ENCODE measurements around the gene LMF1.
A peak's percentile ranks its signal among the peaks of the same experiment; 100 is the strongest.

Gene LMF1

DNA sequence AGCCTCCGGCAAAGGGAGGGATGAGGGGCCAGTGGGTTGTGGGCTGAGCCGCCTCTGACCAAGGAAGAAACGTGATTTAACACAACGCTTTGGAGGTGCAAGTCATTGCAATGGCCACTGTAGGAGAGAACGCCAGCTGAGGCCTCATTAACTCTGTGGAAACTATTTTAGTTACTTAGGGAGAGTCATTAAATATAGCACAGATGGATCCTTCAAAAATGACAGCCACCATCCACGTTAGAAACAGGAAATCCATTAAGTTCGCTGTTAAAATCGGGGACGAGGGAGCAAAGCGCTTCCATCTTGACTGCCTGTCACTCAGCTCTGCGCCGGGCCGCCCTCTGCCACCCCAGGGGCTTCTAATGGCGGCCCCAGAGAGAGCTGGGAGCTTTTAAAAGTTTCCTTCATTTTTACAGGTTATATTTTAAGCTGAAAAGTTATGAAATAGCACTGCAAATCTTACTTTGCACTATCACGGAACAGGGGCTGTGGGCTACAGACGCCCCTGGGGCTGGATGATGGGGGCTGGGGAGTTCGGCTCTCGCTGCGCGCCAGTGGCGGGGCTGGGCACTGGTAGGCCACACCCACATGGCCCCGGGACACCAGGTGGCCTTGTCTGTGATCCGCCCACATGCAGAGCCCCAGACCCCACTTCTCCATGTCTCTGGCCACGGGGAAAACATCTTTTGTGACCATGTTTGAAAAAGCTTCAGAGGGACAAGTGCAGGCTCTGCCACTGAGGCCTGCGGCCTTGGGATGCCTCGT is 54.6 kb downstream of the LMF1 start:
- DNase-seq = no peak

DNA sequence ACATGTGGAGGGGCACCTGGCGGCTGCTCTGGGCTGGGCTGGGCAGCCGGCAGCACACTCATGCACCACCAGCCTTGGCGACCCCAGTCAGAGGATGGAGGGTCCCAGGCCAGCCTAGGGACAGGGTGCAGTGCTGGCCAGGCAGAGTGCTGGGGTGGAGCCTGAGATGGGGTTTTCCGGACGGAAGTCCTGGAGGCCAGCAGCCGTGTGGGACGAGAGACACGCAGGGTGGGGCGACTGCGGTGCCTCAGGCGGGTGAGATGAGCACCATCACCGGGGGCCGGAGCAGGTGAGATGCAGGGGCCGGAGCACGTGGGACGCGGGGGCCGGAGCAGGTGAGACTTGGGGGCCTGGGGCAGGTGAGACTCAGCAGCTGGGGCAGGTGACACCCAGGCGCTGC is 55.2 kb downstream of the LMF1 start:
- no peak for DNase-seq

DNA sequence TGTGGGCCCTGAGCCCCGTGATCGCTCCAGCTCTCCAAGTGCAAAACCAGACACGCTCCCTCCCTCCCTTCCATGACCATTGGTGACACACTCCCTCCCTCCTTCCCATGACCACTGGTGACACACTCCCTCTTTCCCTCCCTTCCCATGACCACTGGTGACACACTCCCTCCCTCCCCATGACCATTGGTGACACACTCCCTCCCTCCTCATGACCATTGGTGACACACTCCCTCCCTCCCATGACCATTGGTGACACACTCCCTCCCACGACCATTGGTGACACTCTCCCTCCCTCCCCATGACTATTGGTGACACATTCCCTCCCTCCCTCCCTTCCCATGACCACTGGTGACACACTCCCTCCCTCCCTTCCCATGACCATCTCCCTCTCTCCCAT is 56.3 kb downstream of the LMF1 start:
- peak in 3 of 51 donors; percentile 24 to 58 (median 46) for DNase-seq

DNA sequence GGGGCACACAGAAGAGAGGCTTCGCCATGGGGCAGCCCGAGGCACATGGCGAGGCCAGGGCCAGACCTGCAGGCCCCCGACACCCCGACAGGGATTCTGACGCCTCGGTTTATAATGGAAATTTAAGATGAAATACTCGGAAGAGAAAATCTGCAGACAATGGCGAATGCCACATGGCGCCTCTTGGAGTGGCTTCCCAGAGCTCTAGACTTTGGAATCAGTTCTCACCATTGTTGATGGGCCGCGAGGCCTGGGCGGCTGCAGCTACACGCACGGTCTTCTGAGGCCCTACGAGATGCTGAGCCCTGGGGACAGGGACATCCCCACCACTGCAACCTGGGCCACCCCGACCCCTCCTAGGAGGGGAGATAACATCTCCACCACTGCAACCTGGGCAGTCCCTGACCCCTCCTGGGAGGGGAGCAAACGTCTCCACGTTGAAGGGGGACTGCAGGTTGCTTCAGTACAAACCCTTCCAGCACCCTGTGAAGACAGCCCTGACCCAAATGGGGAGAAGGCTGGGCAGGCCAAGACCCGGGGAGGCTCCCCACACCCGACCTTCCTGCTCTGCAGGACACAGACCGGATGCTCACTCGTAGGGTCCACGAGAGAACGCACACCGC is 56.9 kb downstream of the LMF1 start:
- no peak for DNase-seq

DNA sequence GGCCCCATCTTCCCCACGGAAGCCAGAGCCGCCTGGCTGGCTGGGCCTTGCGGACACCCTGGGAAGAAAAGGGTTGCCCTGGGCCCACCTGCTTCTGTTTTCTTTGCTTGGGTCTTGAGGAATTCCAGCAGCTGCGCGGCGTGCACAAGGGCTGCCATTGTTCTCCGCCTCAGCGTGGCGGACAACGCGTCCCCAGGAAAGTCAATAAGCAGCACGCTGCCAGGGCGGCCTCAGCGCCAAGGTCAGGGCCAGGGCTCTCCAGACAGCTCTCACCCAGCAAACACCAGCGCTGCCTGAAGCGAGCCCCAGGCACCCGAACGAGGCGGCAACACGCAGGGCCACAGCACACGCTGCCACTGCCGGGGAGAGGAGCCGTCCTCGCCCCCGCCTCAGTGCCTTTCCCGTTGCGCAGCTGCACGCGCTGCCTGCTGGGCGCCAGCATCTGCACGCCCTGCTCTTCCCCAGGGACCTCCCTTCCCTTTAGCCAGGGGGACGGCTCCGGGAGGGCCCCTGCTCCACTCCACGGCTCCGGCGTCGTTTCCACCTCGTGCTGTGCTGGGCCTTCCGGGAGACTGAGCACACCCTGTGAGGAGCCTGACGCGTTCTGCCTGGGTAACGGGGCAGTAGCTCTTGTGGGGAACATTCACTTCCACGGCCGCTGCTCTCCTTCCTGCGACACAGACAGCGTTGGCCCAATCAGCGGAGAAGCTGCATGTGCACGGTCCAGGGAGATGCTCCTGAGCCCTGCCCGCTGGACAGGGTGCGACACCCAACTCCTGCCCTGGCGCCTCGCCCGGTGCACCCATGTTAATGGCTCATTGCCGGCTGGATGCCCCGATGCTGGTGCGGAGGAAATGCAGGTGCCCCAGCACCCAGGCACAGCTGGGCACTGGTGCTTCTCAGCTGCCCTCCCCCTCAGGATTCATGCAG is 57.8 kb downstream of the LMF1 start:
- peak in 50 of 51 donors; percentile 24 to 95 (median 76) for DNase-seq

DNA sequence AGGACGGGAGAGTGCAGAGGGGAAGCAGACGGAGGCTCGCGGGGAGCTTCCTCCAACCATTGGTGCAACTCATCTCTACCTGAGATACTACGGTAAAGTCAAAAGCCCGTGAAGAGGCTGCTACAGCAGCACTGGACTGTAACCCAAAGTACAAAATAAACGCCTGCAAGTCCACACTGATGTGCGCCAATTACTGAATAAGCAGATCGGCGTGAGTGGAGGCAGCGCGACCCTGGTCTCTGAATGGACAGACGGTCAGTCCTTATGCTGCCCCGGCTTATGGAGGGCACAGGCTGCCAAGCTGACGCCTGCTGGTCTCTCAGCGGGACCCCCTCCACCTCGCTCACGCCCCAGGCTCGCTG is 58.5 kb downstream of the LMF1 start:
- peak in 2 of 51 donors; percentile 73 to 93 for DNase-seq

DNA sequence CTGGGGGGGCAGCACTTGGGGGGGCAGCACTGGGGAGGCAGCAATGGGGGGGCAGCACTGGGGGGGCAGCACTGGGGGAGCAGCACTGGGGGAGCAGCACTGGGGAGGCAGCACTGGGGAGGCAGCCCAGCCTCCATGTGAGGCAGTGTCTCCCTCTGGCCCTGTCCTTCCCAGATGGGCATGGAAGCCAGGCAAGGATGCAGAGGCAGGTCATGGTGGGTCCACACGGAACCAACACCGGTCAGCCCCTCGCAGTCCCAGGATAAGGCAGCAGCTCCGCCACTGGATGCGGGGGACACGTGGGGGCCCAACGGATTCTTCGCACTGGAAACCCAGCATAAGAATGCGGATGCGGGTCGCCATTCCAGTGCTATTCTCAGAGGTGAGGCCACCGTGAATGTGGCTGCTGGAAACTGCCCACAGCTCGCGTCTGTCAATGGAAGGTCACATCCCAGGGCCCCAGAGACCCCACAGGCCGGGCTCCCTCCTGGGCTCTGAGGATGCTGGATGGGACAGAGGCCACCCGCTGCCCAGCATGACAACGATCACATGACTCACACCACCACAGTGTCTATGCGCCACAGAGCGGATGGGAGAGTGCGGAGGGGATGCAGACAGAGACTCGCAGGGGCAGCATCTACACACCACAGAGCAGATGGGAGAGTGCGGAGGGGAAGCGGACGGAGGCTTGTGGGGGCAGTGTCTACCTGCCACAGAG is 59.0 kb downstream of the LMF1 start:
- peak in 8 of 51 donors; percentile 12 to 77 (median 38) for DNase-seq

DNA sequence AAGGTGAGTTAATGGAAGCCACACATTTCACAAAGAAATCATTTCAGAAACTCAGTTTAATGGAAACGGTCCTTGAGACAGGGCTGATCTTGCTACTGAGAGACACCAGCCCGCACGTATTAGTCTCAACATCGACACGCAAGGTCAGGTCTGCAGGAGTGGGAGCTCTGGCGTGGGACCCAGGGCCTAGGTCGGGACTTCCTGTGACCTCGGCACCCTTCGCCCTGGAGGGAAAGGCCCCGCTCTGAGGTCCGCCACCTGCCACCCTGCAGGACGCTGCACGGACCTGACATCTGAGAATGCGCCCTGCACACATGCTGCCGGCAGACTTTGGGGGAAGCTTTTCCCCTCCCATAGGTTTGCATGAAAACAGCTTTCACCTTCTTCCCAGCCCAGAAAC is 59.7 kb downstream of the LMF1 start:
- no peak for DNase-seq

DNA sequence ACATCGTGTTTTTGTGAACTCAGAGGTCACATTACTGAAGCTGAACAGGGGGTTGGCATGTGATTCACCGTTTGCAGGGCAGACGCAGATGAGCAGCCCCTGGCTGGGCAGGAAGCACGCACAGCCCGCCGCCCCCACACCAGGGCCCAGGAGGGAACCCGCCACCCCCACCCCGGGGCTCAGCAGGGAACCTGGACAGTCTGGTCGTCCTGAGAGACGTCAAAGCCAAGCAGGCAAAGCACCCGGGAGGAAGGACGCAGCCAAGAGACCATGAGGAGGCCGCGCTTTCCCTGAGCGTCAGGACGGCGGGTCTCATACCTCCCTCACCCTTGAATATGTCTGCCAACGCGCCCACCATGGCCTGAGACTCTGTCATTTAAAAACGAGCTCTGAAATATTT is 60.6 kb downstream of the LMF1 start:
- DNase-seq = no peak

DNA sequence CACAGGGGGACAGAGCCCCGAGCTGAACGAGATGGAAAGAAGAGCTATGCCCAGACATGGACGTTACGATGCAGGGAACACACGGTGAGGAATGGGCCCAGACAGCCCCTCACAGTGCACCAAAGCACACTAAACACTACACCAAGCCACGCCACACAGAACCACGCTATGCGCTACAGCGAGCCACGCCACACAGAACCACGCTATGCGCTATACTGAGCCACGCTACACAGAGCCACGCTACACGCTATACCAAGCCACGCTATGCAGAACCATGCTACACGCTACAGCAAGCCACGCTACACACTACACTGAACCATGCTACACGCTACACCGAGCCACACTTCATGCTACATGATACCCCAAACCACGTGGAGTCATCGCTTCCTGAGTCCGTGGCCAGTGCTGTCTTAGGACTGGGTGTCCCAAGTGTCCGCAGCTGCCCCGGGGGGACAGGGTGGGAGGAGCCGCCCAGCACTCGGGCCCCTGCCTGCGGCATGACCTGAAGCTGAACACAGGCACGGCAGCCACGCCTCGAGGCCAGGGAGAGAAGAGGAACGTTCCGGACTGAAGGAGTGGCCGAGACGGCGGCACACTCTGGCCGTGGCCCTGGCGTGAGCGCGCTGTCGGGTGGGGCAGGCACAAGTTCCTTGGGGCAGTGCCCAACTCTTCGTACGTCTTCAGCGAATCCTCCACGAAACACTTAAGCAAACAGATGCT is 61.3 kb downstream of the LMF1 start:
- no peak for DNase-seq

DNA sequence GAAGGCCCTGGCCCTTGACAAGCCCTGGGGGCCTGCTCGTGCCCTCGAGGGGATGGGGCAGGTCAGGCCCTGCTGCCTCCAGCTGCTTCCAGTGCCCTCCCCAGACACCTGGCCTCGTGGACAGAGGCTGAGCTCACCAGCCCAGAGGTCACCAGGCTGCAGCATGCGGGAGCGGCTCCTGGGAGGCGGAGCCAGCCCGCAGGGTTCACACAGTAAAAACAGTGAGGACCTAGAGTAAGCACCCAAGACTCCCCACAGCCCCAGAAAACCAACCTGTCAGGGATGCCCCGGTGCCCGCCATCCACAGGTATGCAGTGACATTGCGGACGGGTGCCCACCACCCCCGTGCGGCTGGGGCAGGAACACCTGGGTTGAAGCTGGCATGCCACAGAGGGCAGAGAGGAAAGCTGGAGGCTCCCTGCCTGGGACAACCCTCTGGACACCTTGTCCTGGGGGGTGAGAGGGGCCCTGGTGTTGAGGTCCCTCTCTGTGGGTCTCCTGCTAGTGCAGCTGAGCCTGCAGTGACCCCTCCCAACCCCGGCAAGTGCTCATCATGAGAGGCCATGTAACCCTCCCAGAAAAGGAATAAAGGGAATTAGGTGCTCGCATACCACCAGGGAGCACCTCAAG is 62.1 kb downstream of the LMF1 start:
- no peak for DNase-seq

DNA sequence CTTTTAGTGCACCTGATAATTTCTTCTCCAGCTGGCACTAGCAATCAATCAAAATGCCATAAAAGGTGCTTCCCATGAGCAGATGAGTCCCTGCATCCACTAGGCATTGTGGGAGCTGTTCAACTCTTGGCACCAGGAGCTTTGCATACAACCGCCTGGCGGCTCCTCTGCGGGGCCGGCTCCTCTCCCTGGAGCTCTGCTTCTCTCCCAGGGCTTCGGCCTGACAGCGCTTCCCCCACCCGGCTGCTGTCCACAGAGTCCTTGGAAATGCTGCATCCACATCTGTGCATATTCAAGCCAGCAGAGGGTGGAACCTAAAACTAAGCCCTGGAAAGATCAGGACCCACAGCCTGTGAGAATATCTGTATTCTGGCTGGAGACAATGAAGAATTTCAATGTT is 62.9 kb downstream of the LMF1 start:
- DNase-seq = peak in 13 of 51 donors; percentile 3 to 53 (median 35)

DNA sequence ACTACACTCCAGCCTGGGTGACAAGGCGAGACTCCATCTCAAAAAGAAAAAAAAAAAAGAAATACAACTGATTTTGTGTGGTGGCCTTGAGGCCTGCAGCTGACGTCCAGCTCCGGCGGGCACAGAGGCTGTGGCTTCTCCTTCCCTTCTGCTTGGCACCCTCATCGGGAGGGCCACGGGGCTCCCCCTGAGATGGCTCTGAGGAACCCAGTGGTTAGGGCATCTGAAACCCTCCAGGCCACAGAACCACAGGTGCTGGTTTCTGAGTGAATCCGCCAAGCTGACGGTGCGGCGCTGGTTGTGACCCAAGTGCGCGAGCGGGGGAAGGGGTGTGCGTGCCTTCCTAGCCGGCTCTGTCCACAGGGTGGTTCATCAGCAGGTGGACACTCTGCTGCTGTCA is 63.4 kb downstream of the LMF1 start:
- DNase-seq = no peak

DNA sequence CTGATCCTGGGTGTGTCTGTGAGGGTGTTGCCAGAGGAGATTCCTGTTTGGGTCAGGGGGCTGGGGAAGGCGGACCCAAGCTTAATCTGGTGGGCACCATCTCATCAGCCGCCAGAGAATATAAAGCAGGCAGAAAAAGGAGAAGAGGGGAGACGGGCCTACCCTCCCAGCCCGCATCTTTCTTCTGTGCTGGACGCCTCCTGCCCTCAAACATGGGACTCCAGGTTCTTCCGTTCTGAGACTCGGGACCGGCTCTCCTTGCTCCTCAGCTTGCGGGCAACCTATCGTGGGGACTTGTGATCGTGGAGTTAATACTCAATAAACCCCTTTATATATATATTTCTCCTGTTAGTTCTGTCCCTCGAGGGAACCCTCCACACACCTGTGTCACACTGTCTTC is 64.5 kb downstream of the LMF1 start:
- DNase-seq = no peak

DNA sequence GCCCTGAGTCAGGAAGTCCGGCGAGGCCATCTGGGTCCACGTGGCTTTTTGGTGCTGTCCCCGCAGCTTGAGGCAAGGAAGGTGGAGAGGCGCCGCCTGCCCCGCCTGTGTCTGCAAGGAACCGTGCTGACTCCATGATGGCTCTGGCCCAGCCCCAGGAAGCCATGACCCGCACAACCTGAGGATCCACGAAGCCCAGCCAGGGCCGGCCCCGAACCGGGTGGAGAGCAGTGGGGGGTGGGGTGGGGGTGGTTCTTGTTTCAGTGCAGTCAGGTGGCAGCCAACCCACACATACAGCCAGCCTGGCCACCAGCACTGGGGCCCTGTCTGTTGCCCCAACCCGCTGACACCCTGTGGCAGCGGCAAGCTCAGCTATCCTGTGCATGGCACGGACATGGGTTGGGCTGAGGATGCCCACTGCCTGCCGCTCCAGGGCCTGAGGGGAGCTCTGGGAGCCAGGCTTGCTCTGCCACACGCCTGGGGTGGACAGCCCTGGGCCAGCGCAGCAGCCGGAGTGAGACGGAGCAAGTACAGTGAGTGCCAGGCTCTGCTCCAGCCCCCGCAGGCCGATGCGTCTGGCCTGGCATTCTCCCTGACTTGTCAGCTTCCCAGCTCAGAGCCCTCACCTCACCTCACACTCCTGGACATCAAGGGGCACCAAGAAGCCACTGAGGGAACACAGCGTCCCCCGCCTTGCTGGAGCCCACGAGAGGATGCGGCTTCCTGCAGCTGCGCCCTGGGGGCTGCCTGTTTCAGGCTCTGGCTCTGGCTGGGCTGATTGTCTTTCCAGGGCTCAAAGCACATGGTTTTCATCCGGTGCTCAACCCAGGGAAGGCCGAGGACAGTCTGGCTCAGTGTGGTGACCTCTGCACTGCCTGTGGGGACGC is 68.8 kb downstream of the LMF1 start:
- DNase-seq = peak in 28 of 51 donors; percentile 7 to 70 (median 40)

DNA sequence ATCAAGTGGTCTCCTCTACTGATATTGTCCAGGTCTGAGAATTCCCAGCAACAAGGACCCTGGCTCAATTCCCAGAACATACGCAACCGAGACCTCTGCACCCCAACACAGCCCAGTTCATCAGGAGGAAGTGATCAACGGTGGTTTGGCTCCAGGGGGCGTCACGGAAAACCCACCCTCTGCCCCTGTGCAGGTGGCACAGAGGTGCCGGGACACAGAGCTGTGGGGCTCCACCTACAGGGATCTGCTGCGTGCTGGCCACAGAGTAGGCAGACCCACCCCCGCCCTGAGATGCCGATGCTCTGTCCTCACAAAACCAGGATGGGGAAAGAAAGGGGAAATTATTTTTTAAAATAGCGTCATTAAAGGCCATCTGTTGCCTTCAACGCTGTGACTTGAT is 69.6 kb downstream of the LMF1 start:
- no peak for DNase-seq

DNA sequence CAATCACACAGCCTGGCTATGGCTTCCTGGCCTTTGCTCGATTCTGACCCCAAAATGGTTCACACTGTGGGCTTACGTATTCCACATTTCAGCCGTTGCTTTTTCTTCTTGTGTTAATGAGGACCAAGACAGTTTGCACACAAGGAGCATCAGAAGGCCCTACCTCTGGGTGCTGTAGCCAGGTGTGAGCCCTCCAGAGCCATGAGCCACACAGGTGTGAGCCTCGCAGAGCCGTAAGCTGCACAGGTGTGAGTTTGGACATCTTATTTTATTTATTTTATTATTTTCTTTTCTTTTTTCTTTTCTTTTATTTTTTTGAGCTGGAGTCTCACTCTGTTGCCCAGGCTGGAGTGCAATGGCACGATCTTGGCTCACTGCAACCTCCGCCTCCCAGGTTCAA is 70.6 kb downstream of the LMF1 start:
- DNase-seq = no peak

DNA sequence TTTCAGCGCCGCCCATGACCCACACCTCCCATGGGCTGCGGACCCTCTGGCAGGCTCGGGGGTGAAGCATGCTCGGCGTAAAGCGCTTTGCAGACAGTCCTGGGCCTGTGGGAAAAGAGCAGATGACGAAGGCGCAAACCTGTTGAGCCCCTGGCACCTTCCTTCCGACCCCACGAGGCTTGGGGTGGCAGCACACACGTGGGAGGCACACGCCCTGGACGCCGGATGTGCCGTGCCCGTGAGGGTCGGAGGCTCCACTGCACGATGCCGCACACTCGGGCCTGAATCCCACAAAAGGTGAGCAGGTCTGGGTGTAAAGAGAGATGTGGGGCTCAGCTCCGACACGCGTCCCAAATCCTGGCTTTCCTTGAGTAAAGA is 71.1 kb downstream of the LMF1 start:
- DNase-seq = no peak

Data from hypothalamus (tissue), 51 donors.